HEK293 (cell line): ENCODE measurements around the gene COQ4.
A peak's percentile ranks its signal among the peaks of the same experiment; 100 is the strongest.

Experiments used
- CTCF ChIA-PET: fragments of 350-600 bp; formaldehyde crosslinking; extraction: SDS; loops from one replicate; lab custom pipeline; 2021; ENCODE audit warnings: antibody characterized with exemption; lab: Yijun Ruan, JAX
- POLR2A ChIA-PET: fragments of 300-600 bp; formaldehyde crosslinking; extraction: SDS; loops from one replicate; lab custom pipeline; 2020; ENCODE audit warnings: antibody characterized with exemption, inconsistent platforms; lab: Yijun Ruan, JAX
- H3K27ac ChIP-seq: fragments of 200-500 bp; sonication (Bioruptor generic); 2 replicates; pipeline ENCODE4 v1.5.1; 2014; ENCODE audit warnings: low read depth, low read length, control low read depth, inconsistent platforms; ENCODE audit errors: extremely low read depth
- H3K36me3 ChIP-seq, 2 experiments: fragments of 200-500 bp in 1 of 2; sonication (Bioruptor generic) in 1 of 2; 1 replicate in 1 of 2; 2 replicates in 1 of 2; pipeline ENCODE4 v1.5.1; 2014 to 2017; ENCODE audit warnings: inconsistent platforms in 2 of 2, low read length in 2 of 2; ENCODE audit not compliant: control insufficient read depth in 2 of 2, insufficient read depth in 1 of 2
- H3K4me1 ChIP-seq: fragments of 200-500 bp; sonication (Bioruptor generic); 2 replicates; pipeline ENCODE4 v1.5.1; 2014; ENCODE audit warnings: mild to moderate bottlenecking, low read length, inconsistent platforms; ENCODE audit not compliant: control insufficient read depth, insufficient read depth
- H3K4me3 ChIP-seq: 2 replicates; pipeline ENCODE4 v1.5.1; 2011; ENCODE audit warnings: low read depth, mild to moderate bottlenecking, control low read depth, low read length, moderate library complexity
- H3K9me3 ChIP-seq: fragments of 200-500 bp; sonication (Bioruptor generic); 2 replicates; pipeline ENCODE4 v1.5.1; 2014; ENCODE audit warnings: low read depth, low read length, inconsistent platforms; ENCODE audit not compliant: control insufficient read depth, insufficient read depth
- KLF10 ChIP-seq: fragments of 450-650 bp; IDR thresholded peaks from 2 replicates; pipeline ENCODE4 v1.5.1; 2018; ENCODE audit warnings: missing biosample characterization, mild to moderate bottlenecking, missing genetic modification characterization
- PRDM1 ChIP-seq: fragments of 450-650 bp; formaldehyde crosslinking; IDR thresholded peaks from 2 replicates; pipeline ENCODE4; 2016; ENCODE audit warnings: missing biosample characterization, missing genetic modification characterization
- RBAK ChIP-seq: fragments of 450-650 bp; formaldehyde crosslinking; IDR thresholded peaks from 2 replicates; pipeline ENCODE4 v1.5.1; 2016; ENCODE audit warnings: missing biosample characterization, missing genetic modification characterization
- ZFP41 ChIP-seq: fragments of 450-650 bp; formaldehyde crosslinking; IDR thresholded peaks from 2 replicates; pipeline ENCODE4 v1.5.1; 2016; ENCODE audit warnings: missing biosample characterization, missing genetic modification characterization, borderline replicate concordance
- ZNF10 ChIP-seq: fragments of 450-650 bp; formaldehyde crosslinking; IDR thresholded peaks from 2 replicates; pipeline ENCODE4 v1.5.1; 2017; ENCODE audit warnings: missing biosample characterization, missing genetic modification characterization
- ZNF19 ChIP-seq: fragments of 450-650 bp; formaldehyde crosslinking; IDR thresholded peaks from 2 replicates; pipeline ENCODE4; 2016; ENCODE audit warnings: missing biosample characterization, missing genetic modification characterization, low read depth
- ZNF394 ChIP-seq: fragments of 450-650 bp; formaldehyde crosslinking; IDR thresholded peaks from 2 replicates; pipeline ENCODE4 v1.5.1; 2016; ENCODE audit warnings: missing biosample characterization, missing genetic modification characterization, mild to moderate bottlenecking, moderate library complexity, borderline replicate concordance
- ZNF548 ChIP-seq: fragments of 450-650 bp; formaldehyde crosslinking; IDR thresholded peaks from 2 replicates; pipeline ENCODE4 v1.5.1; 2016; ENCODE audit warnings: missing biosample characterization, missing genetic modification characterization
- ZNF626 ChIP-seq: fragments of 450-650 bp; sonication (Bioruptor Pico); formaldehyde crosslinking; IDR thresholded peaks from 2 replicates; pipeline ENCODE4 v1.5.1; 2018; ENCODE audit warnings: missing biosample characterization, missing genetic modification characterization, inconsistent platforms
- ZNF76 ChIP-seq: fragments of 450-650 bp; formaldehyde crosslinking; IDR thresholded peaks from 2 replicates; pipeline ENCODE4; 2016; ENCODE audit warnings: low read depth, missing biosample characterization, missing genetic modification characterization, borderline replicate concordance
- ZNF785 ChIP-seq: fragments of 450-650 bp; formaldehyde crosslinking; IDR thresholded peaks from 2 replicates; pipeline ENCODE4 v1.5.1; 2016; ENCODE audit warnings: missing biosample characterization, missing genetic modification characterization
- ZNF792 ChIP-seq: fragments of 450-650 bp; formaldehyde crosslinking; IDR thresholded peaks from 2 replicates; pipeline ENCODE4 v1.5.1; 2016; ENCODE audit warnings: missing biosample characterization, missing genetic modification characterization
- TF ChIP-seq, protein P1 (sequence below): fragments of 450-650 bp; formaldehyde crosslinking; conservative IDR thresholded peaks from 2 replicates; pipeline ENCODE4 v1.5.1; 2016; ENCODE audit warnings: low read depth, missing biosample characterization, missing genetic modification characterization
- TF ChIP-seq, protein P2 (sequence below): fragments of 450-650 bp; formaldehyde crosslinking; IDR thresholded peaks from 2 replicates; pipeline ENCODE4 v1.5.1; 2016; ENCODE audit warnings: missing biosample characterization, missing genetic modification characterization
- TF ChIP-seq, protein P3 (sequence below): IDR thresholded peaks from 2 replicates; pipeline ENCODE4 v1.6.1; 2011; ENCODE audit warnings: mild to moderate bottlenecking, low read depth, low read length, borderline replicate concordance
- TF ChIP-seq, protein P4 (sequence below): fragments of 450-650 bp; formaldehyde crosslinking; IDR thresholded peaks from 2 replicates; pipeline ENCODE4 v1.5.1; 2016; ENCODE audit warnings: missing biosample characterization, missing genetic modification characterization
- TF ChIP-seq, protein P5 (sequence below): fragments of 450-650 bp; formaldehyde crosslinking; IDR thresholded peaks from 2 replicates; pipeline ENCODE4 v1.5.1; 2016; ENCODE audit warnings: missing biosample characterization, missing genetic modification characterization, borderline replicate concordance

COQ4 gene

DNA sequence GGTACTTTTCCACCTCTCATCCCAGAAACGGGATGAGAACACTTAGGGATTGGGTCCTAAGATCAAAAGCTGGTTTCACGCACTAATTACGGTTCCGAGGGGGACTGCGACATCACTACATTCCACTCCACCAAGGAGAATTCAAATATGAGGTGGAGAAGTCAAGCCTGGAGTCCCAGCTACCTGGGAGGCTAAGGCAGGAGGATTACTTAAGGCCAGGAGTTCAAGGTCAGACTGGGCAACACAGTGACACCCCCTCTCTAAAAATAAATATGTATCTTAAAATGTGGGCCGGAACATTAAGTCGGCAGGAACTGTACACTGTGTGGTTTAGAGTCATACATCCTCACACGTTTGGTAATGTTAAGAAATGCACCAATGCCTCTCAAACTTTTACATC, 48.4 kb upstream of the COQ4 start:
- H3K36me3 ChIP-seq = peaks cover 0 to 29% of the 10 kb centered on the region in 2 experiments; a peak in 1 of 3 replicates
- TF ChIP-seq ZNF626 (no peak), ZNF548 (tag by site-specific recombination) (no peak)
- TF ChIP-seq, all 188 proteins: peak for 0
- H3K4me3 ChIP-seq = no peak overlapping the region
- no peaks in the 10 kb centered on the region for H3K9me3 ChIP-seq
- POLR2A ChIA-PET = no interaction called here
- no peak overlapping the region for H3K27ac ChIP-seq
- CTCF ChIA-PET = interaction anchor here (0.6 to 1.3 kb wide), 5 partner anchors 9 to 137 kb away, joined by 3 to 5 read pairs (median 3); no protein-coding TSS in a partner anchor
- H3K4me1 ChIP-seq = no peaks in the 10 kb centered on the region

DNA sequence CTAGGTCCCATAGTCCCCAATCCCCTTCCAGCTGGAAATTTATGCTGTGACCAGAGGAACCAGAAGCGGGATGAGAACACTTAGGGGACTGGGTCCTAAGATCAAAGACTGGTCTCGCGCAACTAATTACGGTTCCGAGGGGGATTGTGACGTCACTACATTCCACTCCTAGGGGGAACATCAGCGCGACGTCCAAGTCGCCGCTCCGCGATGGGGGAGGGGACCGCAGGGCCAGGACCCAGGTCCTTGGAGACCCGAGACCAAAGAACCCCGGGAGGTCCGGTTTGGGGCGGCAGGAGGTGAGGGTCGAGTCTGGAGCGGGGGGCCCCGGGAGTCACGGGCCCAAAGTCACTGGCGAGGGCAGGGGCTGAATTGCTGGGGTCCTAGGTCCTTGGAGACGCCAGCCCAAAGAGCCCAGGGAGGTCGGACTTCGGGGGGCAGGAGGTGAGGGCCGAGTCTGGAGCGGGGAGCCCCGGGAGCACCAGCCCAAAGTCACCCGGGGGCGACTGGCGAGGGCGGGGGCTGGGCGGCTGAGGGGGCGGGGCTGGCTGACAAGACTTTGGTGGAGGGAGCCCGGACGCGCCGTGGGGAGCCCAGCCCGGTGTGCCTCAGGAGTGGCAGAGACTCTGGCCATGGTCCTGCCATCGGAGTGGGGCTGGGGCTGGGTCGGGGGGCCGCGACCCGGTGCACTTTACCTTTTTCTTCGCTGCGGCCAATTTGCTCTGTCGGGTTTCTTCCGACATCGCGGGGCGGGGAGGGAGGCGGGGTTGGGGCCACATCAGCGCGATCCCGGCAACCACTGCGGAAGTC, 47.2 kb upstream of the COQ4 start, which contains the start of gene GOLGA2:
GOLGA2 (minus strand) TSS at position 810 of the 810 bp plus-strand sequence; CDS start at position 779, 31 bp downstream.
- H3K4me1 ChIP-seq = no peaks in the 10 kb centered on the region
- POLR2A ChIA-PET = interaction anchor here (0.5 to 1.9 kb wide), 36 partner anchors 8 to 554 kb away, joined by 3 to 23 read pairs (median 4); partner anchors contain the start of genes CERCAM, CIZ1, ODF2 and SLC27A4
- peak within 1 kb of the TSS; percentile 51; the same call in 1 of the 2 replicates for H3K27ac ChIP-seq
- no peaks in the 10 kb centered on the region for H3K9me3 ChIP-seq
- CTCF ChIA-PET = interaction anchor here (0.9 to 1.3 kb wide), 2 partner anchors 20 kb away, joined by 5 to 9 read pairs; no protein-coding TSS in a partner anchor
- peaks cover 0 to 25% of the 10 kb centered on the region in 2 experiments; a peak in 1 of 3 replicates for H3K36me3 ChIP-seq
- H3K4me3 ChIP-seq = peak within 1 kb of the TSS; percentile 83
- TF ChIP-seq ZNF19 (tag by site-specific recombination) (no peak), KLF10 (tag by site-specific recombination) (no peak), PRDM1 (tag by site-specific recombination) (no peak), ZNF394 (no peak), ZNF76 (peak; percentile 8; the same call in 1 of the 2 replicates), RBAK (tag by site-specific recombination) (no peak), ZNF785 (no peak), ZNF792 (no peak), ZNF10 (no peak), ZFP41 (tag by site-specific recombination) (no peak)
- TF ChIP-seq, protein P1, sequence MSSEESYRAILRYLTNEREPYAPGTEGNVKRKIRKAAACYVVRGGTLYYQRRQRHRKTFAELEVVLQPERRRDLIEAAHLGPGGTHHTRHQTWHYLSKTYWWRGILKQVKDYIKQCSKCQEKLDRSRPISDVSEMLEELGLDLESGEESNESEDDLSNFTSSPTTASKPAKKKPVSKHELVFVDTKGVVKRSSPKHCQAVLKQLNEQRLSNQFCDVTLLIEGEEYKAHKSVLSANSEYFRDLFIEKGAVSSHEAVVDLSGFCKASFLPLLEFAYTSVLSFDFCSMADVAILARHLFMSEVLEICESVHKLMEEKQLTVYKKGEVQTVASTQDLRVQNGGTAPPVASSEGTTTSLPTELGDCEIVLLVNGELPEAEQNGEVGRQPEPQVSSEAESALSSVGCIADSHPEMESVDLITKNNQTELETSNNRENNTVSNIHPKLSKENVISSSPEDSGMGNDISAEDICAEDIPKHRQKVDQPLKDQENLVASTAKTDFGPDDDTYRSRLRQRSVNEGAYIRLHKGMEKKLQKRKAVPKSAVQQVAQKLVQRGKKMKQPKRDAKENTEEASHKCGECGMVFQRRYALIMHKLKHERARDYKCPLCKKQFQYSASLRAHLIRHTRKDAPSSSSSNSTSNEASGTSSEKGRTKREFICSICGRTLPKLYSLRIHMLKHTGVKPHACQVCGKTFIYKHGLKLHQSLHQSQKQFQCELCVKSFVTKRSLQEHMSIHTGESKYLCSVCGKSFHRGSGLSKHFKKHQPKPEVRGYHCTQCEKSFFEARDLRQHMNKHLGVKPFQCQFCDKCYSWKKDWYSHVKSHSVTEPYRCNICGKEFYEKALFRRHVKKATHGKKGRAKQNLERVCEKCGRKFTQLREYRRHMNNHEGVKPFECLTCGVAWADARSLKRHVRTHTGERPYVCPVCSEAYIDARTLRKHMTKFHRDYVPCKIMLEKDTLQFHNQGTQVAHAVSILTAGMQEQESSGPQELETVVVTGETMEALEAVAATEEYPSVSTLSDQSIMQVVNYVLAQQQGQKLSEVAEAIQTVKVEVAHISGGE (tag by site-specific recombination) = no peak
- TF ChIP-seq, protein P2, sequence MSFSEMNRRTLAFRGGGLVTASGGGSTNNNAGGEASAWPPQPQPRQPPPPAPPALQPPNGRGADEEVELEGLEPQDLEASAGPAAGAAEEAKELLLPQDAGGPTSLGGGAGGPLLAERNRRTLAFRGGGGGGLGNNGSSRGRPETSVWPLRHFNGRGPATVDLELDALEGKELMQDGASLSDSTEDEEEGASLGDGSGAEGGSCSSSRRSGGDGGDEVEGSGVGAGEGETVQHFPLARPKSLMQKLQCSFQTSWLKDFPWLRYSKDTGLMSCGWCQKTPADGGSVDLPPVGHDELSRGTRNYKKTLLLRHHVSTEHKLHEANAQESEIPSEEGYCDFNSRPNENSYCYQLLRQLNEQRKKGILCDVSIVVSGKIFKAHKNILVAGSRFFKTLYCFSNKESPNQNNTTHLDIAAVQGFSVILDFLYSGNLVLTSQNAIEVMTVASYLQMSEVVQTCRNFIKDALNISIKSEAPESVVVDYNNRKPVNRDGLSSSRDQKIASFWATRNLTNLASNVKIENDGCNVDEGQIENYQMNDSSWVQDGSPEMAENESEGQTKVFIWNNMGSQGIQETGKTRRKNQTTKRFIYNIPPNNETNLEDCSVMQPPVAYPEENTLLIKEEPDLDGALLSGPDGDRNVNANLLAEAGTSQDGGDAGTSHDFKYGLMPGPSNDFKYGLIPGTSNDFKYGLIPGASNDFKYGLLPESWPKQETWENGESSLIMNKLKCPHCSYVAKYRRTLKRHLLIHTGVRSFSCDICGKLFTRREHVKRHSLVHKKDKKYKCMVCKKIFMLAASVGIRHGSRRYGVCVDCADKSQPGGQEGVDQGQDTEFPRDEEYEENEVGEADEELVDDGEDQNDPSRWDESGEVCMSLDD = 0 out of 2 replicates have a peak, but pooled peaks have one; percentile 32
- TF ChIP-seq, protein P3, sequence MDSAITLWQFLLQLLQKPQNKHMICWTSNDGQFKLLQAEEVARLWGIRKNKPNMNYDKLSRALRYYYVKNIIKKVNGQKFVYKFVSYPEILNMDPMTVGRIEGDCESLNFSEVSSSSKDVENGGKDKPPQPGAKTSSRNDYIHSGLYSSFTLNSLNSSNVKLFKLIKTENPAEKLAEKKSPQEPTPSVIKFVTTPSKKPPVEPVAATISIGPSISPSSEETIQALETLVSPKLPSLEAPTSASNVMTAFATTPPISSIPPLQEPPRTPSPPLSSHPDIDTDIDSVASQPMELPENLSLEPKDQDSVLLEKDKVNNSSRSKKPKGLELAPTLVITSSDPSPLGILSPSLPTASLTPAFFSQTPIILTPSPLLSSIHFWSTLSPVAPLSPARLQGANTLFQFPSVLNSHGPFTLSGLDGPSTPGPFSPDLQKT = no peak
- TF ChIP-seq, protein P4, sequence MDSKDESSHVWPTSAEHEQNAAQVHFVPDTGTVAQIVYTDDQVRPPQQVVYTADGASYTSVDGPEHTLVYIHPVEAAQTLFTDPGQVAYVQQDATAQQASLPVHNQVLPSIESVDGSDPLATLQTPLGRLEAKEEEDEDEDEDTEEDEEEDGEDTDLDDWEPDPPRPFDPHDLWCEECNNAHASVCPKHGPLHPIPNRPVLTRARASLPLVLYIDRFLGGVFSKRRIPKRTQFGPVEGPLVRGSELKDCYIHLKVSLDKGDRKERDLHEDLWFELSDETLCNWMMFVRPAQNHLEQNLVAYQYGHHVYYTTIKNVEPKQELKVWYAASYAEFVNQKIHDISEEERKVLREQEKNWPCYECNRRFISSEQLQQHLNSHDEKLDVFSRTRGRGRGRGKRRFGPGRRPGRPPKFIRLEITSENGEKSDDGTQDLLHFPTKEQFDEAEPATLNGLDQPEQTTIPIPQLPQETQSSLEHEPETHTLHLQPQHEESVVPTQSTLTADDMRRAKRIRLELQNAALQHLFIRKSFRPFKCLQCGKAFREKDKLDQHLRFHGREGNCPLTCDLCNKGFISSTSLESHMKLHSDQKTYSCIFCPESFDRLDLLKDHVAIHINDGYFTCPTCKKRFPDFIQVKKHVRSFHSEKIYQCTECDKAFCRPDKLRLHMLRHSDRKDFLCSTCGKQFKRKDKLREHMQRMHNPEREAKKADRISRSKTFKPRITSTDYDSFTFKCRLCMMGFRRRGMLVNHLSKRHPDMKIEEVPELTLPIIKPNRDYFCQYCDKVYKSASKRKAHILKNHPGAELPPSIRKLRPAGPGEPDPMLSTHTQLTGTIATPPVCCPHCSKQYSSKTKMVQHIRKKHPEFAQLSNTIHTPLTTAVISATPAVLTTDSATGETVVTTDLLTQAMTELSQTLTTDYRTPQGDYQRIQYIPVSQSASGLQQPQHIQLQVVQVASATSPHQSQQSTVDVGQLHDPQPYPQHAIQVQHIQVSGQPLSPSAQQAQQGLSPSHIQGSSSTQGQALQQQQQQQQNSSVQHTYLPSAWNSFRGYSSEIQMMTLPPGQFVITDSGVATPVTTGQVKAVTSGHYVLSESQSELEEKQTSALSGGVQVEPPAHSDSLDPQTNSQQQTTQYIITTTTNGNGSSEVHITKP (tag by site-specific recombination) = peak; percentile 62
- TF ChIP-seq, protein P5, sequence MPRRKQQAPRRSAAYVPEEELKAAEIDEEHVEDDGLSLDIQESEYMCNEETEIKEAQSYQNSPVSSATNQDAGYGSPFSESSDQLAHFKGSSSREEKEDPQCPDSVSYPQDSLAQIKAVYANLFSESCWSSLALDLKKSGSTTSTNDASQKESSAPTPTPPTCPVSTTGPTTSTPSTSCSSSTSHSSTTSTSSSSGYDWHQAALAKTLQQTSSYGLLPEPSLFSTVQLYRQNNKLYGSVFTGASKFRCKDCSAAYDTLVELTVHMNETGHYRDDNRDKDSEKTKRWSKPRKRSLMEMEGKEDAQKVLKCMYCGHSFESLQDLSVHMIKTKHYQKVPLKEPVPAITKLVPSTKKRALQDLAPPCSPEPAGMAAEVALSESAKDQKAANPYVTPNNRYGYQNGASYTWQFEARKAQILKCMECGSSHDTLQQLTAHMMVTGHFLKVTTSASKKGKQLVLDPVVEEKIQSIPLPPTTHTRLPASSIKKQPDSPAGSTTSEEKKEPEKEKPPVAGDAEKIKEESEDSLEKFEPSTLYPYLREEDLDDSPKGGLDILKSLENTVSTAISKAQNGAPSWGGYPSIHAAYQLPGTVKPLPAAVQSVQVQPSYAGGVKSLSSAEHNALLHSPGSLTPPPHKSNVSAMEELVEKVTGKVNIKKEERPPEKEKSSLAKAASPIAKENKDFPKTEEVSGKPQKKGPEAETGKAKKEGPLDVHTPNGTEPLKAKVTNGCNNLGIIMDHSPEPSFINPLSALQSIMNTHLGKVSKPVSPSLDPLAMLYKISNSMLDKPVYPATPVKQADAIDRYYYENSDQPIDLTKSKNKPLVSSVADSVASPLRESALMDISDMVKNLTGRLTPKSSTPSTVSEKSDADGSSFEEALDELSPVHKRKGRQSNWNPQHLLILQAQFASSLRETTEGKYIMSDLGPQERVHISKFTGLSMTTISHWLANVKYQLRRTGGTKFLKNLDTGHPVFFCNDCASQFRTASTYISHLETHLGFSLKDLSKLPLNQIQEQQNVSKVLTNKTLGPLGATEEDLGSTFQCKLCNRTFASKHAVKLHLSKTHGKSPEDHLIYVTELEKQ (tag by site-specific recombination) = no peak
